Bronchial epithelial cell (primary cell): Measurements from ENCODE around the gene CREB3. TPM values are rescaled to one million over a fixed set of nuclear protein-coding genes. Genes with fewer than 3 reads are reported as not detected.

Source experiments
- DNase-seq: peaks from one replicate; pipeline ENCODE4 v3.0.0-alpha.2; 2010; ENCODE audit warnings: low read depth
- FAIRE-seq: peaks from 2 replicates; lab custom pipeline; 2011; peaks lifted over from hg19 to GRCh38; lab: Jason Lieb, UNC
- H3K27me3 ChIP-seq: 2 replicates; pipeline ENCODE4 v1.5.1; 2011; ENCODE audit warnings: low read length; ENCODE audit not compliant: control insufficient read depth, insufficient read depth
- H3K36me3 ChIP-seq: 2 replicates; pipeline ENCODE4 v1.5.1; 2011; ENCODE audit warnings: low read length; ENCODE audit not compliant: control insufficient read depth, insufficient read depth
- H3K4me3 ChIP-seq: 2 replicates; pipeline ENCODE4 v1.5.1; 2011; ENCODE audit warnings: mild to moderate bottlenecking, low read depth, low read length, control low read depth
- CTCF ChIP-seq: IDR thresholded peaks from 2 replicates; pipeline ENCODE4 v1.5.1; 2011; ENCODE audit warnings: mild to moderate bottlenecking, moderate library complexity, low read length, control low read depth, inconsistent platforms; ENCODE audit not compliant: insufficient read depth, severe bottlenecking
- total RNA-seq: library from RNA; depleted of rRNA; stranded (reverse); fragments of >200 nt; gene quantifications from 2 replicates; pipeline ENCODE4 v1.2.1, GENCODE V29; 2014

The CREB3 gene
- total RNA-seq, 1 donor from 2014 or later, result 57.9 TPM

DNA sequence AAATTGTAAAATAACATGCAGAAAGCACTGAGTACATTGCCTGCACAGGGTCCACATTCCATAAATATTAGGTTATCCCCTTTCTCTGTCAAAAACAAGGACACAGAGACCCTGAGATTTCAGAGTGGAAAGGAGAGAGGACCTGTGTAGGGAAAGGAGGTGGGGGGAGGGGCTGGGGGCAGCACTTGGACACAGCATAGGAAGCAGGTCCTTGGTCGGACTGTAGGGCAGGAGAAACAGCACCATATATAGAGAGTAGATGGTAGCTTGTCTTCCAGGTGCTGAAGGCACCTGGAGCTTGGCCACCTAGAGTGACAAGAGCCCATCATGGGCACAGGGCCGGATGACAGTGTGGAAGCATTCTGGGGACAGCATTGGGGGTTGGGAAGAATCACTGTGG, 45.2 kb upstream of the CREB3 start:
- no peak for TF ChIP-seq CTCF
- Histone ChIP-seq H3K4me3 (no peak overlapping the region), H3K27me3 (no peaks in the 10 kb centered on the region), H3K36me3 (peaks cover 20% of the 10 kb centered on the region)
- DNase-seq (no peak), FAIRE-seq (no peak)

GRCh38 chr9:35687972-35688557, 44.4 kb upstream of the CREB3 start:
- Histone ChIP-seq H3K36me3 (peaks cover 18% of the 10 kb centered on the region), H3K27me3 (no peaks in the 10 kb centered on the region), H3K4me3 (no peak overlapping the region)
- DNase-seq, result no peak
- no peak for FAIRE-seq
- no peak for TF ChIP-seq CTCF

GRCh38 chr9:35688558-35689541, 43.6 kb upstream of the CREB3 start:
- Histone ChIP-seq H3K27me3 (no peaks in the 10 kb centered on the region), H3K36me3 (peaks cover 14% of the 10 kb centered on the region), H3K4me3 (peak overlapping the region; percentile 65)
- no peak for FAIRE-seq
- peak; percentile 89 for DNase-seq
- TF ChIP-seq CTCF, result no peak

DNA sequence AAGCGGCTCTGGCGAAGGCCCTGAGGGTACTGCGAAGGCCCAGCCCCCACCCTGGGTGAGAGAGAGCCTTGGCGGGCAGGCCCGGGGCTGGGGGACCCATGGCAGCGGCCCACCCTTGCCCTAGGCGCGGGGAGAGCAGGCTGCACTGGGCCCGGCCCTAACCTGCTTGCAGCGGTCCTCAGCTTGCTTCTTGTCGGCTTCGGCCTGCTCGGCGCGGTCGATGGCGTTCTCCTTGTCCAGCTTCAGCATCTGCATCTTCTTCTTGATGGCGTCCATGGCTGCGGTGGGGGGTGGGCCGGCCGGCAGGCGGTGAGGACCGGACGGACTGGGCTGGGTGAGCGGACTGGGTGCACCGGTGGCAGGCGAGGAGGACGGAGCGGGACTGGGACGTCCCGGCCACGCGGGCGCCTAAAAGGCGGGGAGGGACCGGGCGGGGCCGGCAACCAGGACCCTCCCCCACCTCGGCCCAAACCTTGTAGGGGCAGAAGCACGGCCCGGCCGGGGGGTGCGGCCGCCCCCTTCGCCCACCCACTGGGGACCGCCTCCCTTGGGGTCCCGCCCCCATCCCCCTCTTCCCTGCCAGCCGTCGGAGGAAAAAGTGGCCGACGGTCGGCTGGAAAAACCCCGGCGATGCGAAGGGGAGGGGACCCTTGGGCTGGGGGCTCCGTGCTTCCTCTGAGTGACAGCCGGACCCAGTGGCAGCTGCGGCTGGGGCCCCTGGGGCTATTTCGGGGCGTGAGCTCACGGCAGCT, 42.7 kb upstream of the CREB3 start, which contains the start of gene TPM2:
TPM2 (minus strand) TSS at position 384 of the 752 bp plus-strand sequence; CDS start at position 276, 108 bp downstream.
- no peak for TF ChIP-seq CTCF
- Histone ChIP-seq H3K4me3 (peak within 1 kb of the TSS; percentile 65), H3K36me3 (peaks cover 12% of the 10 kb centered on the region), H3K27me3 (no peaks in the 10 kb centered on the region)
- FAIRE-seq (no peak), DNase-seq (no peak)

- FAIRE-seq, result no peak
Observed at GRCh38 chr9:35690294-35690613, 42.2 kb upstream of the CREB3 start.

More at GRCh38 chr9:35690294-35690613, 42.2 kb upstream of the CREB3 start:
- H3K4me3 ChIP-seq, result peak overlapping the region; percentile 65
- no peak for DNase-seq
- peaks cover 10% of the 10 kb centered on the region for H3K36me3 ChIP-seq
- H3K27me3 ChIP-seq, result no peaks in the 10 kb centered on the region
- TF ChIP-seq CTCF, result no peak
